GM18520 (cell line): ENCODE data around the gene BYSL.

Experiments
- ATAC-seq: cut with Tn5 transposase; IDR thresholded peaks from one replicate; pipeline ENCODE4 v1.9.1; 2021; ENCODE audit not compliant: unreplicated experiment

BYSL gene

GRCh38 chr6:41920921-41921711, at the start of gene BYSL, which contains the start of gene MED20:
Gene BYSL (plus strand): TSS chr6:41921499. CDS start chr6:41921563, 64 bp downstream.
Gene MED20 (minus strand): TSS chr6:41921139. CDS start chr6:41921018, 121 bp downstream.
- ATAC-seq, result peak; percentile 84

- ATAC-seq, result no peak
Measured at GRCh38 chr6:41871691-41872090, 49.6 kb upstream of the BYSL start.

GRCh38 chr6:41872147-41872546, 49.2 kb upstream of the BYSL start:
- ATAC-seq, result no peak

GRCh38 chr6:41874741-41875140, 46.6 kb upstream of the BYSL start:
- no peak for ATAC-seq

- no peak for ATAC-seq
Measured at GRCh38 chr6:41877051-41877680, 44.1 kb upstream of the BYSL start.

GRCh38 chr6:41878246-41878645, 43.1 kb upstream of the BYSL start:
- no peak for ATAC-seq

GRCh38 chr6:41878961-41879405, 42.3 kb upstream of the BYSL start:
- no peak for ATAC-seq

GRCh38 chr6:41881506-41881905, 39.8 kb upstream of the BYSL start:
- no peak for ATAC-seq

GRCh38 chr6:41884957-41885356, 36.3 kb upstream of the BYSL start:
- ATAC-seq, result no peak

- ATAC-seq, result no peak
Measured at GRCh38 chr6:41885930-41886329, 35.4 kb upstream of the BYSL start.

GRCh38 chr6:41887331-41887751, 34.0 kb upstream of the BYSL start:
- no peak for ATAC-seq

- ATAC-seq, result no peak
Measured at GRCh38 chr6:41892921-41893564, 28.3 kb upstream of the BYSL start.

- ATAC-seq, result no peak
Measured at GRCh38 chr6:41894366-41895299, 26.7 kb upstream of the BYSL start.

GRCh38 chr6:41895300-41896233, 25.7 kb upstream of the BYSL start, which contains the start of gene USP49:
Gene USP49 (minus strand): TSS chr6:41895375. CDS start chr6:41806983, 88,392 bp downstream.
- peak; percentile 68 for ATAC-seq

- ATAC-seq, result no peak
Measured at GRCh38 chr6:41896281-41896680, 25.0 kb upstream of the BYSL start.

GRCh38 chr6:41900861-41901260, 20.4 kb upstream of the BYSL start:
- no peak for ATAC-seq

GRCh38 chr6:41901882-41902519, 19.3 kb upstream of the BYSL start:
- no peak for ATAC-seq

GRCh38 chr6:41909727-41910126, 11.6 kb upstream of the BYSL start:
- ATAC-seq, result no peak

- ATAC-seq, result no peak
Measured at GRCh38 chr6:41914343-41914742, 7.0 kb upstream of the BYSL start.
